WTC11 (cell line): ENCODE data around the gene TPM4. TPM values are rescaled to one million over a fixed set of nuclear protein-coding genes. Genes with fewer than 3 reads are reported as not detected.
"Not testable (repeated sequence)": the region's sequence is repeated elsewhere in the genome, so short reads cannot be mapped to it uniquely, and the experiment has no call there.

Experiments used
- ATAC-seq: fragments of 200-7000 bp; cut with Tn5 transposase; 2 replicates; pipeline ENCODE4 v1.10.0; 2021; ENCODE audit warnings: mild to moderate bottlenecking, moderate library complexity
- CTCF ChIA-PET: fragments of 300-600 bp; sonication (Branson Sonifier 250); formaldehyde crosslinking; loops from one replicate; lab custom pipeline; 2021; ENCODE audit warnings: antibody characterized with exemption; lab: Charles Lee
- POLR2A ChIA-PET: fragments of 350-600 bp; sonication (Branson Sonifier 250); formaldehyde crosslinking; loops from one replicate; lab custom pipeline; 2021; ENCODE audit warnings: antibody characterized with exemption; lab: Charles Lee
- DNase-seq: peaks from one replicate; pipeline ENCODE4 v3.0.0; 2021; ENCODE audit warnings: low spot score
- H3K27ac Mint-ChIP-seq: 2 replicates; pipeline ENCODE4 v1.8.0; 2021; ENCODE audit warnings: mixed read lengths
- H3K27me3 Mint-ChIP-seq: 2 replicates; pipeline ENCODE4 v1.8.0; 2021; ENCODE audit warnings: low read depth, mild to moderate bottlenecking, moderate library complexity, mixed read lengths
- H3K36me3 Mint-ChIP-seq: 2 replicates; pipeline ENCODE4 v1.8.0; 2021; ENCODE audit warnings: mixed read lengths
- H3K4me1 Mint-ChIP-seq: 2 replicates; pipeline ENCODE4 v1.8.0; 2022; ENCODE audit warnings: mixed read lengths
- H3K4me3 Mint-ChIP-seq: 2 replicates; pipeline ENCODE4 v1.8.0; 2021; ENCODE audit warnings: mild to moderate bottlenecking, moderate library complexity, mixed read lengths
- H3K9me3 Mint-ChIP-seq: 2 replicates; pipeline ENCODE4 v1.8.0; 2021; ENCODE audit warnings: mixed read lengths
- ATF2 ChIP-seq: sonication (generic); formaldehyde crosslinking; IDR thresholded peaks from 2 replicates; pipeline ENCODE4 v1.8.1; 2022; ENCODE audit warnings: low read depth, missing genetic modification reagents, borderline replicate concordance
- E2F4 ChIP-seq: sonication (generic); formaldehyde crosslinking; IDR thresholded peaks from 2 replicates; pipeline ENCODE4 v1.8.1; 2022; ENCODE audit warnings: low read depth, mild to moderate bottlenecking, moderate library complexity, missing genetic modification reagents, borderline replicate concordance
- EMX1 ChIP-seq: fragments of 250-450 bp; sonication (Bioruptor Pico); IDR thresholded peaks from 2 replicates; pipeline ENCODE4 v1.8.0; 2021; ENCODE audit warnings: mild to moderate bottlenecking
- HMGA2 ChIP-seq: fragments of 250-450 bp; sonication (Bioruptor Pico); IDR thresholded peaks from 2 replicates; pipeline ENCODE4 v1.4.0; 2021; ENCODE audit warnings: mild to moderate bottlenecking, moderate library complexity
- IRF2 ChIP-seq: sonication (generic); formaldehyde crosslinking; IDR thresholded peaks from 2 replicates; pipeline ENCODE4 v1.8.0; 2022; ENCODE audit warnings: low read depth, missing genetic modification reagents, borderline replicate concordance
- JAZF1 ChIP-seq: fragments of 250-450 bp; sonication (Bioruptor Pico); IDR thresholded peaks from 2 replicates; pipeline ENCODE4 v1.9.0; 2021; ENCODE audit warnings: moderate library complexity, mild to moderate bottlenecking, inconsistent platforms
- KAT7 ChIP-seq: sonication (generic); formaldehyde crosslinking; IDR thresholded peaks from 2 replicates; pipeline ENCODE4 v1.8.1; 2023; ENCODE audit warnings: missing genetic modification reagents, mild to moderate bottlenecking, borderline replicate concordance
- MAX ChIP-seq: sonication (generic); formaldehyde crosslinking; IDR thresholded peaks from 2 replicates; pipeline ENCODE4 v1.8.0; 2022; ENCODE audit warnings: mild to moderate bottlenecking, missing genetic modification reagents
- MXD4 ChIP-seq: fragments of 250-450 bp; sonication (Bioruptor Pico); IDR thresholded peaks from 2 replicates; pipeline ENCODE4 v1.8.0; 2021; ENCODE audit warnings: mild to moderate bottlenecking, moderate library complexity, borderline replicate concordance
- OVOL2 ChIP-seq: fragments of 250-450 bp; sonication (Bioruptor Pico); IDR thresholded peaks from 2 replicates; pipeline ENCODE4 v1.9.0; 2021; ENCODE audit warnings: mild to moderate bottlenecking, borderline replicate concordance
- PREB ChIP-seq: sonication (generic); formaldehyde crosslinking; IDR thresholded peaks from 2 replicates; pipeline ENCODE4 v1.8.1; 2022; ENCODE audit warnings: mild to moderate bottlenecking, missing genetic modification reagents, moderate library complexity, borderline replicate concordance
- PRRX2 ChIP-seq: fragments of 250-450 bp; sonication (Bioruptor Pico); IDR thresholded peaks from 2 replicates; pipeline ENCODE4 v1.8.0; 2021; ENCODE audit warnings: mild to moderate bottlenecking
- SOX15 ChIP-seq: fragments of 250-450 bp; sonication (Bioruptor Pico); IDR thresholded peaks from 2 replicates; pipeline ENCODE4 v1.9.0; 2021; ENCODE audit warnings: mild to moderate bottlenecking
- TCF7 ChIP-seq: sonication (generic); formaldehyde crosslinking; IDR thresholded peaks from 2 replicates; pipeline ENCODE4 v1.8.0; 2022; ENCODE audit warnings: mild to moderate bottlenecking, low read depth, missing genetic modification reagents, moderate library complexity
- TP53 ChIP-seq: sonication (generic); formaldehyde crosslinking; IDR thresholded peaks from 2 replicates; pipeline ENCODE4 v1.8.1; 2023; ENCODE audit warnings: mild to moderate bottlenecking, missing genetic modification reagents
- ZBTB21 ChIP-seq: sonication (generic); formaldehyde crosslinking; IDR thresholded peaks from 2 replicates; pipeline ENCODE4 v1.8.1; 2023; ENCODE audit warnings: mild to moderate bottlenecking, missing genetic modification reagents, borderline replicate concordance
- ZMAT4 ChIP-seq: fragments of 250-450 bp; sonication (Bioruptor Pico); IDR thresholded peaks from 2 replicates; pipeline ENCODE4 v1.9.0; 2021; ENCODE audit warnings: mild to moderate bottlenecking
- ZNF232 ChIP-seq: sonication (generic); formaldehyde crosslinking; IDR thresholded peaks from 2 replicates; pipeline ENCODE4 v1.8.0; 2022; ENCODE audit warnings: mild to moderate bottlenecking, missing genetic modification reagents
- ZNF317 ChIP-seq: sonication (generic); formaldehyde crosslinking; IDR thresholded peaks from 2 replicates; pipeline ENCODE4 v1.8.1; 2023; ENCODE audit warnings: low read depth, mild to moderate bottlenecking, moderate library complexity, missing genetic modification reagents, borderline replicate concordance
- ZNF396 ChIP-seq: fragments of 250-450 bp; sonication (Bioruptor Pico); IDR thresholded peaks from 2 replicates; pipeline ENCODE4 v1.8.0; 2021; ENCODE audit warnings: mild to moderate bottlenecking, moderate library complexity, borderline replicate concordance
- ZNF425 ChIP-seq: fragments of 250-450 bp; sonication (Bioruptor Pico); conservative IDR thresholded peaks from 2 replicates; pipeline ENCODE4 v1.9.0; 2021; ENCODE audit warnings: mild to moderate bottlenecking
- ZNF671 ChIP-seq: fragments of 250-450 bp; sonication (Bioruptor Pico); IDR thresholded peaks from 2 replicates; pipeline ENCODE4 v1.8.0; 2021; ENCODE audit warnings: mild to moderate bottlenecking
- total RNA-seq: library from RNA; stranded (reverse); gene quantifications from 3 replicates; pipeline ENCODE4 v1.2.3, GENCODE V29; 2021

The TPM4 gene
- total RNA-seq, 1 experiment from 2014 or later, result 302 TPM

- TF ChIP-seq E2F4 (CRISPR knock-in tag) (no peak), MAX (CRISPR knock-in tag) (no peak), ZBTB21 (CRISPR knock-in tag) (no peak), EMX1 (CRISPR knock-in tag) (no peak), HMGA2 (CRISPR knock-in tag) (no peak)
Measured at GRCh38 chr19:16117594-16118033, 41.3 kb downstream of the TPM4 start (continued).

GRCh38 chr19:16118489-16119033 lies 42.3 kb downstream of the TPM4 start:
- H3K4me1 Mint-ChIP-seq, result no peaks in the 10 kb centered on the region
- CTCF ChIA-PET, result interaction anchor here (1.0 to 1.6 kb wide), 5 partner anchors 17 to 67 kb away, joined by 3 to 10 read pairs (median 4); partner anchors contain the start of gene FAM32A
- no peak overlapping the region for H3K27ac Mint-ChIP-seq
- H3K27me3 Mint-ChIP-seq, result no peaks in the 10 kb centered on the region
- H3K36me3 Mint-ChIP-seq, result peaks cover 34% of the 10 kb centered on the region
- no peak overlapping the region for H3K4me3 Mint-ChIP-seq
- TF ChIP-seq ZNF232 (CRISPR knock-in tag) (no peak), JAZF1 (no peak), MXD4 (CRISPR knock-in tag) (no peak), IRF2 (CRISPR knock-in tag) (no peak), KAT7 (CRISPR knock-in tag) (no peak)
- POLR2A ChIA-PET, result interaction anchor here (1.2 kb wide), 1 partner anchor 36 kb away, joined by 3 read pairs; no protein-coding TSS in a partner anchor
- H3K9me3 Mint-ChIP-seq, result no peaks in the 10 kb centered on the region
- DNase-seq, result no peak
- no peak for ATAC-seq

- H3K27ac Mint-ChIP-seq, H3K4me1 Mint-ChIP-seq, H3K27me3 Mint-ChIP-seq, DNase-seq, ATAC-seq, H3K4me3 Mint-ChIP-seq, H3K9me3 Mint-ChIP-seq, CTCF ChIA-PET: not testable (repeated sequence)
- H3K36me3 Mint-ChIP-seq, result peaks cover 33% of the 10 kb centered on the region
- POLR2A ChIA-PET, result interaction anchor here (0.6 kb wide), 1 partner anchor 25 kb away, joined by 8 read pairs; no protein-coding TSS in a partner anchor
Measured at GRCh38 chr19:16119075-16119857, 43.0 kb downstream of the TPM4 start.

- ATAC-seq (no peak), DNase-seq (no peak)
- Mint-ChIP-seq H3K9me3 (no peaks in the 10 kb centered on the region), H3K36me3 (peaks cover 34% of the 10 kb centered on the region), H3K27me3 (no peaks in the 10 kb centered on the region), H3K4me1 (no peaks in the 10 kb centered on the region), H3K27ac (no peak overlapping the region), H3K4me3 (no peak overlapping the region)
- POLR2A ChIA-PET, result interaction anchor here (0.6 kb wide), 1 partner anchor 1175 kb away, joined by 3 read pairs; no protein-coding TSS in a partner anchor
- CTCF ChIA-PET, result no interaction called here
- TF ChIP-seq ZMAT4 (CRISPR knock-in tag), result no peak
- TF ChIP-seq OVOL2, result no peak
- TF ChIP-seq TP53, result no peak
- TF ChIP-seq ATF2, result no peak
- TF ChIP-seq ZNF317 (CRISPR knock-in tag), result no peak
- no peak for TF ChIP-seq SOX15 (CRISPR knock-in tag)
- TF ChIP-seq TCF7 (CRISPR knock-in tag), result no peak
- no peak for TF ChIP-seq ZNF671
- TF ChIP-seq PRRX2 (CRISPR knock-in tag), result no peak
- no peak for TF ChIP-seq ZNF425 (CRISPR knock-in tag)
- TF ChIP-seq PREB (CRISPR knock-in tag), result no peak
- TF ChIP-seq MAX (CRISPR knock-in tag), result no peak
- no peak for TF ChIP-seq ZNF396 (CRISPR knock-in tag)
Measured at GRCh38 chr19:16121141-16121540, 44.8 kb downstream of the TPM4 start.
